PC-9 (cell line): ENCODE results near the gene ADAM19. TPM values are rescaled to one million over a fixed set of nuclear protein-coding genes. Genes with fewer than 3 reads are reported as not detected.

Experiments used
- BruUV-seq: library from RNA; stranded (reverse); fragments of 400-500 nt; replicated peaks from 2 replicates; lab custom pipeline; 2021; lab: Mats Ljungman, UMichigan
- CTCF ChIA-PET: fragments of 300-600 bp; sonication (Branson Sonifier 250); formaldehyde crosslinking; loops from one replicate; lab custom pipeline; 2022; ENCODE audit warnings: antibody characterized with exemption; lab: Charles Lee
- POLR2A ChIA-PET: fragments of 300-600 bp; sonication (Branson Sonifier 250); formaldehyde crosslinking; loops from one replicate; lab custom pipeline; 2022; ENCODE audit warnings: antibody characterized with exemption; ENCODE audit not compliant: unreplicated experiment; lab: Charles Lee
- DNase-seq, 2 experiments: peaks; one replicate each; pipeline versions ENCODE4 v3.0.0 to v3.0.0-alpha.2; 2015 to 2022; ENCODE audit warnings: mixed read lengths in 1 of 2
- H2AFZ ChIP-seq: fragments of 200-600 bp; sonication (generic); 2 replicates; pipeline ENCODE4 v1.8.1; 2017; ENCODE audit warnings: antibody characterized with exemption
- H3F3A ChIP-seq: fragments of 200-600 bp; sonication (generic); 2 replicates; pipeline ENCODE4 v1.8.1; 2017; ENCODE audit warnings: antibody characterized with exemption, mild to moderate bottlenecking, low read depth; ENCODE audit not compliant: insufficient read depth
- H3K27ac ChIP-seq: fragments of 200-600 bp; sonication (generic); 2 replicates; pipeline ENCODE4 v1.6.1; 2016; ENCODE audit warnings: mixed run types
- H3K27me3 ChIP-seq: fragments of 200-600 bp; sonication (generic); 2 replicates; pipeline ENCODE4 v1.6.1; 2016; ENCODE audit warnings: low read depth, mixed run types; ENCODE audit not compliant: insufficient read depth
- H3K36me3 ChIP-seq: fragments of 200-600 bp; sonication (generic); 2 replicates; pipeline ENCODE4 v1.6.1; 2016; ENCODE audit warnings: low read depth, mixed run types
- H3K4me1 ChIP-seq: fragments of 200-600 bp; sonication (generic); replicated peaks from 2 replicates; pipeline ENCODE4 v1.6.1; 2016; ENCODE audit warnings: mixed run types; ENCODE audit not compliant: insufficient read depth
- H3K4me2 ChIP-seq: fragments of 200-600 bp; sonication (generic); 2 replicates; pipeline ENCODE4 v1.6.1; 2017; ENCODE audit warnings: mixed run types
- H3K4me3 ChIP-seq: fragments of 200-600 bp; sonication (generic); 2 replicates; pipeline ENCODE4 v1.6.1; 2016; ENCODE audit warnings: mixed run types
- H3K79me2 ChIP-seq: fragments of 200-600 bp; sonication (generic); 2 replicates; pipeline ENCODE4 v1.6.1; 2017; ENCODE audit warnings: low read depth, mixed run types
- H3K9me2 ChIP-seq: fragments of 200-600 bp; sonication (generic); 2 replicates; pipeline ENCODE4 v1.8.1; 2017; ENCODE audit warnings: mild to moderate bottlenecking; ENCODE audit not compliant: insufficient read depth
- H3K9me3 ChIP-seq: fragments of 200-600 bp; sonication (generic); 2 replicates; pipeline ENCODE4 v1.8.1; 2016; ENCODE audit warnings: low read depth; ENCODE audit not compliant: insufficient read depth
- H4K20me1 ChIP-seq: fragments of 200-600 bp; sonication (generic); 2 replicates; pipeline ENCODE4 v1.8.1; 2017; ENCODE audit not compliant: insufficient read depth
- CTCF ChIP-seq: fragments of 200-600 bp; sonication (generic); conservative IDR thresholded peaks from 2 replicates; pipeline ENCODE4 v1.6.1; 2017; ENCODE audit warnings: mixed run types, antibody characterized with exemption, mild to moderate bottlenecking, moderate library complexity
- EZH2 ChIP-seq: fragments of 200-600 bp; sonication (generic); IDR thresholded peaks from 2 replicates; pipeline ENCODE4 v1.8.0; 2017; ENCODE audit warnings: antibody characterized with exemption, low read depth
- intact Hi-C: fragments of 100-400 bp; cut with micrococcal nuclease; formaldehyde crosslinking; loops from one replicate; pipeline ENCODE4 v1.10.0; 2022; ENCODE audit not compliant: unreplicated experiment
- total RNA-seq: library from RNA; stranded (reverse); gene quantifications from 2 replicates; pipeline ENCODE4 v1.2.3, GENCODE V29; 2021

The ADAM19 gene
- total RNA-seq, 1 experiment from 2014 or later = 7.6 TPM

- Histone ChIP-seq H3F3A (0 out of 2 replicates have a peak, but pooled peaks cover 2% of the 10 kb centered on the region), H3K9me3 (no peaks in the 10 kb centered on the region), H3K4me2 (no peak overlapping the region), H3K4me1 (no peaks in the 10 kb centered on the region), H3K27me3 (no peaks in the 10 kb centered on the region), H2AFZ (no peak overlapping the region), H3K27ac (no peak overlapping the region), H3K9me2 (no peaks in the 10 kb centered on the region), H3K36me3 (no peaks in the 10 kb centered on the region), H3K4me3 (no peak overlapping the region), H4K20me1 (no peaks in the 10 kb centered on the region), H3K79me2 (no peaks in the 10 kb centered on the region)
- CTCF ChIA-PET = no interaction called here
- no peak for TF ChIP-seq CTCF
- TF ChIP-seq EZH2 = no peak
- no TSS peak for BruUV-seq
- POLR2A ChIA-PET = no interaction called here
- DNase-seq = no peak
- intact Hi-C loops = loop anchor here (10.0 kb wide), 1 partner anchor 146 kb away; no protein-coding TSS in a partner anchor
Measured at GRCh38 chr5:157518963-157519362, 56.6 kb downstream of the ADAM19 start.

- H3K79me2 ChIP-seq = no peaks in the 10 kb centered on the region
- no peak overlapping the region for H3K27ac ChIP-seq
- DNase-seq = peak; percentile 43 to 52
- H4K20me1 ChIP-seq = no peaks in the 10 kb centered on the region
- no TSS peak for BruUV-seq
- no peaks in the 10 kb centered on the region for H3K27me3 ChIP-seq
- CTCF ChIA-PET = interaction anchor here (0.6 to 0.7 kb wide), 3 partner anchors 16 to 867 kb away, joined by 3 to 8 read pairs (median 4); no protein-coding TSS in a partner anchor
- no peaks in the 10 kb centered on the region for H3K9me3 ChIP-seq
- no peak overlapping the region for H3K4me2 ChIP-seq
- H3K36me3 ChIP-seq = 0 out of 2 replicates have a peak, but pooled peaks cover 6% of the 10 kb centered on the region
- H3K4me3 ChIP-seq = no peak overlapping the region
- intact Hi-C loops = loop anchor here (10.0 kb wide), 1 partner anchor 148 kb away; no protein-coding TSS in a partner anchor
- peaks cover 21% of the 10 kb centered on the region for H3K4me1 ChIP-seq
- no peak overlapping the region for H2AFZ ChIP-seq
- H3K9me2 ChIP-seq = no peaks in the 10 kb centered on the region
- POLR2A ChIA-PET = interaction anchor here (0.6 to 0.7 kb wide), 2 partner anchors 165 to 176 kb away, joined by 3 to 9 read pairs; no protein-coding TSS in a partner anchor
- H3F3A ChIP-seq = peaks cover 22% of the 10 kb centered on the region
- TF ChIP-seq EZH2 = no peak
- TF ChIP-seq CTCF = no peak
Measured at GRCh38 chr5:157516626-157517325, 58.8 kb downstream of the ADAM19 start.

- POLR2A ChIA-PET = interaction anchor here (0.6 to 0.7 kb wide), 2 partner anchors 166 to 177 kb away, joined by 3 to 9 read pairs; no protein-coding TSS in a partner anchor
- no peak overlapping the region for H3K4me3 ChIP-seq
- no peaks in the 10 kb centered on the region for H3K27me3 ChIP-seq
- no peaks in the 10 kb centered on the region for H3K9me3 ChIP-seq
- H3K4me1 ChIP-seq = peaks cover 28% of the 10 kb centered on the region
- no peak for DNase-seq
- no peaks in the 10 kb centered on the region for H3K9me2 ChIP-seq
- BruUV-seq = no TSS peak
- no peak overlapping the region for H3K27ac ChIP-seq
- peaks cover 30% of the 10 kb centered on the region for H3F3A ChIP-seq
- intact Hi-C loops = loop anchor here (10.0 kb wide), 1 partner anchor 149 kb away; no protein-coding TSS in a partner anchor
- H3K4me2 ChIP-seq = no peak overlapping the region
- H3K79me2 ChIP-seq = no peaks in the 10 kb centered on the region
- CTCF ChIA-PET = no interaction called here
- H3K36me3 ChIP-seq = 0 out of 2 replicates have a peak, but pooled peaks cover 6% of the 10 kb centered on the region
- H4K20me1 ChIP-seq = no peaks in the 10 kb centered on the region
- H2AFZ ChIP-seq = no peak overlapping the region
- TF ChIP-seq CTCF = no peak
- TF ChIP-seq EZH2 = no peak
Measured at GRCh38 chr5:157516006-157516405, 59.6 kb downstream of the ADAM19 start.
